ENCODE measurements around the gene TXNL4A. TPM values are rescaled to one million over a fixed set of nuclear protein-coding genes. Genes with fewer than 3 reads are reported as not detected.

TXNL4A gene
- total and polyA plus RNA-seq, 3 donors from 2014 or later = 37.4 to 158 (median 47.0) TPM

DNA sequence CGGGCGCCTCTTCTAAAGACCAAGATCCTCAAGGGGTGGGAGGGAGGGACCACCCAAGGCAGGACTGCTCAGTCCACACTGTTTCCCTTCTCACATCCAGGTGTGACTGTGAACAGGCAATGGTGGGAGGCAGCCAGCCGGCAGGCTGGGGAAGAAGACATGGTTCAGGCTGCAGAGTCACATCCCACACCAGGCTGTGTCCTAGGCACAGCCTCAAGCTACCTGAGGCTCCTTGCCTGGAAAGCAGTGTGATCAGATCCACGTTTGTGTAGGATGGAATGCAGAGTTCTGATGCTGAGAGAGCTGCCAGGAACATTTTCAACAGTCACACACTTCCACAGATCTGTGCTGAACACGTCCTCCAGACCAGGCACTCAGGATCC is 53.3 kb downstream of the TXNL4A start:
- no peaks in the 10 kb centered on the region for H3K27me3 ChIP-seq
- WGBS, 2 donors = 73 to 100% methylated on average over 2 to 5 of the region's 5 CpGs
- intact Hi-C loops (cut with DNase I; ENCODE audit: low total_unique reads) = no loop called here

DNA sequence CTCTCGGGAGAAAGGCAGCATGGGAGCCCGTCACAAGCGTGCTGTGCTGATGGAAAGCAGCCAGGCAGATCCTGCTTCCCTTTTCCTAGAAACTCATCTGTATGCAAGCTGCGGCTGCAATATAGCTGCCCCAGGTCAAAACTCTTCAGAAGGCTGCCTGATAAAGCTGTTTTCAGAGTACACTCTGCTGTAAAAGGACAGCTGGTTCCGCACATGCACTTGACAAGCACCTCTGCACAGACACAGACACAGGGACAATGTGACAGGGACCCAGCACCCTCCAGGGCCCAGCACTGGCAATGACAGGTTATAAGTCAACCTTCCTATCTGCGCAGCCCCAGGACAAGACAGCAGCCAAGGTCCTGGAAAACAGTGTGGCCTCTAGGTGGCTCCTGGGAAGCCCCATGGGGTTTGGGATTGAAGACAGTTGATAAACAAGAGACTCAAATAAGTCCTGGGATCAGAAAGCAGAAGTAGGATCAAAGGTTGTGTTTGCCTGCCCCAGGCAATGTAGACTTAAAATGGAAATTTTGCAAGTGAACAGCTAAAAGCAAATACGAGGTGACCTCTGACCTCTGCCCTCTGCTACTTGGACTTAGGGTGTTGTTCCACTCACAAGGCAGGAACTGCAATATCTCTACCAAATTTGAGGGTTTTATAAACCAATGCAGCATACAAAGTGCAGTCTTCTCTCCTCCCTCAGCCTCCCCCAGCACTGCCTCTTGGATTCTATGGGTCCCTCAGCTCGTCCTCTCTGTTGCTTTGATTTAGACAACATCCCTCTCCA is 53.9 kb downstream of the TXNL4A start:
- no peaks in the 10 kb centered on the region for H3K36me3 ChIP-seq (ENCODE audit: low read depth, missing control alignments)
- no peaks in the 10 kb centered on the region for H3K27me3 ChIP-seq
- 76 to 82% methylated on average over 8 of the region's 8 CpGs for WGBS, 2 donors
- peak; percentile 13 for DNase-seq
- TF ChIP-seq, protein P1, sequence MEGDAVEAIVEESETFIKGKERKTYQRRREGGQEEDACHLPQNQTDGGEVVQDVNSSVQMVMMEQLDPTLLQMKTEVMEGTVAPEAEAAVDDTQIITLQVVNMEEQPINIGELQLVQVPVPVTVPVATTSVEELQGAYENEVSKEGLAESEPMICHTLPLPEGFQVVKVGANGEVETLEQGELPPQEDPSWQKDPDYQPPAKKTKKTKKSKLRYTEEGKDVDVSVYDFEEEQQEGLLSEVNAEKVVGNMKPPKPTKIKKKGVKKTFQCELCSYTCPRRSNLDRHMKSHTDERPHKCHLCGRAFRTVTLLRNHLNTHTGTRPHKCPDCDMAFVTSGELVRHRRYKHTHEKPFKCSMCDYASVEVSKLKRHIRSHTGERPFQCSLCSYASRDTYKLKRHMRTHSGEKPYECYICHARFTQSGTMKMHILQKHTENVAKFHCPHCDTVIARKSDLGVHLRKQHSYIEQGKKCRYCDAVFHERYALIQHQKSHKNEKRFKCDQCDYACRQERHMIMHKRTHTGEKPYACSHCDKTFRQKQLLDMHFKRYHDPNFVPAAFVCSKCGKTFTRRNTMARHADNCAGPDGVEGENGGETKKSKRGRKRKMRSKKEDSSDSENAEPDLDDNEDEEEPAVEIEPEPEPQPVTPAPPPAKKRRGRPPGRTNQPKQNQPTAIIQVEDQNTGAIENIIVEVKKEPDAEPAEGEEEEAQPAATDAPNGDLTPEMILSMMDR (IDR thresholded peaks at IDR 0.05) = no peak
- no peak for TF ChIP-seq POLR2A (IDR thresholded peaks at IDR 0.05)
- H3K4me3 ChIP-seq = no peak overlapping the region
- no peaks in the 10 kb centered on the region for H3K4me1 ChIP-seq
- H3K27ac ChIP-seq = no peak overlapping the region
- H3K9me3 ChIP-seq = no peaks in the 10 kb centered on the region
- intact Hi-C loops (cut with DNase I; ENCODE audit: low total_unique reads) = no loop called here

More for the DNA sequence above, 53.3 kb downstream of the TXNL4A start:
- Histone ChIP-seq H3K36me3 (ENCODE audit: low read depth, missing control alignments) (no peaks in the 10 kb centered on the region), H3K4me3 (no peak overlapping the region), H3K9me3 (no peaks in the 10 kb centered on the region), H3K27ac (no peak overlapping the region), H3K4me1 (no peaks in the 10 kb centered on the region)
- TF ChIP-seq POLR2A (IDR thresholded peaks at IDR 0.05) = no peak
- TF ChIP-seq, protein P1 (IDR thresholded peaks at IDR 0.05) = no peak
- no peak for DNase-seq

DNA sequence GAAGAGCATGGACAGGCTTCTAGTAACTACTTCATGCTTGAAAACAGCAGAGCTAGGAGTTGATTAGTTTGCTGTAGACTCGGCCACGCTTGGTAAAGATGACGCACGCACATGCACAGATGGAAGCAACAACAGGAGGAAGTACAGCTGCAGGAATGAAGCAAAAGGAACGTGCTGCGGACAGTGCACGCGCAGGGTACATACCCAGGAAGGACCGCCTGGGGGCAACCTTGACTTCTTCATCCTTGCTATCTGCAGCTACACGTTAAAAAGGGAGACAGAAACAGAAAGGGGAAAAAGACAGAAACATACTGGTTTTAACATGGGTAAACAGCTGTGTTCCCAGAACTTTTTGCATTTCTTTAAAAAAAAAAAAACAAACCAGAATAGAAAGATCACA is 54.6 kb downstream of the TXNL4A start:
- DNase-seq = peak; percentile 15
- Histone ChIP-seq H3K36me3 (ENCODE audit: low read depth, missing control alignments) (no peaks in the 10 kb centered on the region), H3K27me3 (no peaks in the 10 kb centered on the region), H3K27ac (no peak overlapping the region), H3K4me3 (no peak overlapping the region), H3K9me3 (no peaks in the 10 kb centered on the region), H3K4me1 (no peaks in the 10 kb centered on the region)
- intact Hi-C loops (cut with DNase I; ENCODE audit: low total_unique reads) = no loop called here
- WGBS, 2 donors = 80 to 85% methylated on average over 10 of the region's 10 CpGs
- TF ChIP-seq, protein P1 (IDR thresholded peaks at IDR 0.05) = no peak
- TF ChIP-seq POLR2A (IDR thresholded peaks at IDR 0.05) = no peak

DNA sequence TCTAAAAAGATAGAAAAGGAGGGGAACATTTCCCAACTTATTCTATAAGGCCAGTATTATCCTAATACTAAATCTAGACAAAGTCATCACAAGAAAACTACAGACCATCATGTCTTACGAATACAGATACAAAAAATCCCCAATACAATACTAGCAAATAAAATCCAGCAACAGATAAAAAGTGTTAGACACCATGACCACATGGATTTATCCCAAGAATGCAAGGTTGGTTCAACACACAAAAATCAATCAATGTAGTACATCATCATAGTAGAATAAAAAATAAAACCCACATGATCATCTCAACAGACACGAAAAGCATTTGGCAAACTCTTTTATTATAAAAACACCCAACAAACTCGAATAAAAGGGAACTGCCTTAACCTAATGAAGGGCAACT is 55.5 kb downstream of the TXNL4A start:
- H3K27me3 ChIP-seq = no peaks in the 10 kb centered on the region
- no peak overlapping the region for H3K4me3 ChIP-seq
- 93 to 95% methylated on average over 3 of the region's 3 CpGs for WGBS, 2 donors
- DNase-seq = no peak
- no peaks in the 10 kb centered on the region for H3K36me3 ChIP-seq (ENCODE audit: low read depth, missing control alignments)
- intact Hi-C loops (cut with DNase I; ENCODE audit: low total_unique reads) = no loop called here
- no peaks in the 10 kb centered on the region for H3K4me1 ChIP-seq
- no peak overlapping the region for H3K27ac ChIP-seq
- TF ChIP-seq, protein P1 (IDR thresholded peaks at IDR 0.05) = no peak
- TF ChIP-seq POLR2A (IDR thresholded peaks at IDR 0.05) = no peak
- H3K9me3 ChIP-seq = no peaks in the 10 kb centered on the region

DNA sequence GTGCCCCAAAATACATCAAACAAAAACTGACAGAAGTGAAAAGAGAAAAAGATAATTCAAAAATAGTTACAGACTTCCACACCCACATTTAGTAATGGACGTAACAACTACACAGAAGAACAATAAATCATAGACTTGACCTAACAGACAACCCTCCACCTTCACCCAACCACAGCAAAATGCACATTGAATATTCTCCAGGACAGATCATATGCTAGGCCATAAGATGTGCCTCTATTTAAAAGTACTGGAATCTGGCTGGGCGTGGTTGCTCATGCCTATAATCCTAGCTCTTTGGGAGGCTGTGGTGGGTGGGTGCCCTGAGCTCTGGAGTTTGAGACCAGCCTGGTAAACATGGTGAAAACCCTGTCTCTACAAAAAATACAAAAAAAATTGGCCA is 56.9 kb downstream of the TXNL4A start:
- no peak for TF ChIP-seq POLR2A (IDR thresholded peaks at IDR 0.05)
- H3K27me3 ChIP-seq = no peaks in the 10 kb centered on the region
- DNase-seq = peak; percentile 6
- H3K36me3 ChIP-seq (ENCODE audit: low read depth, missing control alignments) = no peaks in the 10 kb centered on the region
- WGBS, 2 donors = 94 to 99% methylated on average over 1 to 2 of the region's 2 CpGs
- no peak overlapping the region for H3K4me3 ChIP-seq
- no peaks in the 10 kb centered on the region for H3K4me1 ChIP-seq
- no peaks in the 10 kb centered on the region for H3K9me3 ChIP-seq
- intact Hi-C loops (cut with DNase I; ENCODE audit: low total_unique reads) = no loop called here
- no peak overlapping the region for H3K27ac ChIP-seq

Measured in testis (tissue), 3 donors.